HepG2 (cell line): ENCODE results near the gene SDC1. TPM values are rescaled to one million over a fixed set of nuclear protein-coding genes. Genes with fewer than 3 reads are reported as not detected.
A peak's percentile ranks its signal among the peaks of the same experiment; 100 is the strongest.

Experiments
- ATAD3A ChIP-seq: sonication (generic); formaldehyde crosslinking; IDR thresholded peaks from 2 replicates; pipeline ENCODE4 v1.4.0; 2020; ENCODE audit warnings: missing genetic modification reagents
- BATF2 ChIP-seq: sonication (generic); formaldehyde crosslinking; IDR thresholded peaks from 2 replicates; pipeline ENCODE4 v1.8.0; 2022; ENCODE audit warnings: mild to moderate bottlenecking, missing genetic modification reagents, moderate library complexity
- CEBPB ChIP-seq: IDR thresholded peaks from 2 replicates; pipeline ENCODE4 v1.6.1; 2011; ENCODE audit warnings: low read depth, low read length, improper control_type of control experiment, borderline replicate concordance
- CENPBD1 ChIP-seq: sonication (generic); formaldehyde crosslinking; IDR thresholded peaks from 2 replicates; pipeline ENCODE4 v1.8.0; 2022; ENCODE audit warnings: missing genetic modification reagents, low read depth, mild to moderate bottlenecking, borderline replicate concordance
- DNMT1 ChIP-seq: sonication (generic); formaldehyde crosslinking; IDR thresholded peaks from 2 replicates; pipeline ENCODE4 v1.5.1; 2020; ENCODE audit warnings: mild to moderate bottlenecking, missing genetic modification reagents
- GMEB1 ChIP-seq: sonication (generic); formaldehyde crosslinking; IDR thresholded peaks from 2 replicates; pipeline ENCODE4 v1.5.1; 2020; ENCODE audit warnings: missing genetic modification reagents, mild to moderate bottlenecking, borderline replicate concordance
- MXD3 ChIP-seq: IDR thresholded peaks from 2 replicates; pipeline ENCODE4 v1.6.1; 2016; ENCODE audit warnings: mild to moderate bottlenecking, missing biosample characterization, missing genetic modification reagents
- SALL1 ChIP-seq: sonication (generic); formaldehyde crosslinking; IDR thresholded peaks from 2 replicates; pipeline ENCODE4 v1.8.0; 2022; ENCODE audit warnings: mild to moderate bottlenecking, missing genetic modification reagents
- TEAD3 ChIP-seq: optimal IDR thresholded peaks from 2 replicates; pipeline ENCODE3; 2016; ENCODE audit warnings: borderline replicate concordance
- ZBTB20 ChIP-seq: sonication (generic); formaldehyde crosslinking; IDR thresholded peaks from 2 replicates; pipeline ENCODE4 v1.8.1; 2023; ENCODE audit warnings: missing genetic modification reagents, low read depth, mild to moderate bottlenecking, borderline replicate concordance
- ZBTB44 ChIP-seq: sonication (generic); formaldehyde crosslinking; IDR thresholded peaks from 2 replicates; pipeline ENCODE4 v1.4.0; 2020; ENCODE audit warnings: missing genetic modification reagents
- ZNF609 ChIP-seq: sonication (generic); formaldehyde crosslinking; IDR thresholded peaks from 2 replicates; pipeline ENCODE4 v1.4.0; 2020; ENCODE audit warnings: mild to moderate bottlenecking, missing genetic modification reagents, borderline replicate concordance
- ZNF747 ChIP-seq: sonication (generic); formaldehyde crosslinking; IDR thresholded peaks from 2 replicates; pipeline ENCODE4 v1.8.1; 2023; ENCODE audit warnings: missing genetic modification reagents, mild to moderate bottlenecking, borderline replicate concordance
- polyA plus RNA-seq, 8 experiments: library from polyadenylated mRNA; depleted of rRNA in 3 of 8; stranded (reverse) in 7 of 8; unstranded in 1 of 8; fragments of >200 nt; fragmentation: Illumina TruSeq in 4 of 8; extraction: Trizol in 4 of 8; gene quantifications; 2 replicates each; pipeline versions ENCODE4 v1.2.1 to v1.2.3, GENCODE V29; 2011 to 2016; ENCODE audit warnings: low read depth in 4 of 8, missing spikeins in 1 of 8, mixed read lengths in 1 of 8; ENCODE audit not compliant: insufficient read depth in 1 of 8
- total RNA-seq, 5 experiments: library from RNA; depleted of rRNA; stranded (reverse); fragments of >200 nt; fragmentation: Illumina TruSeq; extraction: Trizol; gene quantifications; 2 replicates each; pipeline ENCODE4 v1.2.3, GENCODE V29; 2016; ENCODE audit warnings: low read depth in 1 of 5

The SDC1 gene
- total and polyA plus RNA-seq, 2 of the 13 experiments (the other 11 are each of a cell fraction or from before 2014, with no cell fraction given): 108 to 119 TPM

GRCh38 chr2:20165677-20166509 is 59.0 kb downstream of the SDC1 start (continued):
- no peak for TF ChIP-seq ZNF609 (CRISPR knock-in tag)
- TF ChIP-seq BATF2 (CRISPR knock-in tag): no peak; the same call in 1 of the 2 replicates
- no peak for TF ChIP-seq CEBPB
- TF ChIP-seq GMEB1 (CRISPR knock-in tag): no peak
- no peak for TF ChIP-seq SALL1 (CRISPR knock-in tag)
- TF ChIP-seq CENPBD1: no peak
- TF ChIP-seq ZBTB20 (CRISPR knock-in tag): no peak
- peak; percentile 13 for TF ChIP-seq TEAD3
- TF ChIP-seq ZBTB44 (CRISPR knock-in tag): no peak
- no peak for TF ChIP-seq ZNF747 (CRISPR knock-in tag)
- no peak for TF ChIP-seq DNMT1 (CRISPR knock-in tag)
- TF ChIP-seq ATAD3A (CRISPR knock-in tag): no peak
- TF ChIP-seq MXD3 (CRISPR knock-in tag): no peak
